H1 (cell line): ENCODE measurements around the gene TLE5. TPM values are rescaled to one million over a fixed set of nuclear protein-coding genes. Genes with fewer than 3 reads are reported as not detected.

Source experiments
- CTCF ChIA-PET: fragments of 300-600 bp; sonication (Branson Sonifier 250); formaldehyde crosslinking; loops from one replicate; lab custom pipeline; 2021; ENCODE audit not compliant: partially characterized antibody; lab: Charles Lee
- POLR2A ChIA-PET: fragments of 300-600 bp; sonication (Branson Sonifier 250); formaldehyde crosslinking; loops from one replicate; lab custom pipeline; 2021; ENCODE audit warnings: inconsistent platforms; ENCODE audit not compliant: partially characterized antibody; lab: Charles Lee
- DNase-seq, 2 experiments: peaks; one replicate each; pipeline versions ENCODE4 v3.0.0 to v3.0.0-alpha.2; 2010 to 2022; ENCODE audit warnings: low spot score in 2 of 2, low read depth in 1 of 2, mixed read lengths in 1 of 2
- FAIRE-seq: peaks from 2 replicates; lab custom pipeline; 2011; peaks lifted over from hg19 to GRCh38; lab: Jason Lieb, UNC
- H2AFZ ChIP-seq: 2 replicates; pipeline ENCODE4 v1.8.1; 2012; ENCODE audit warnings: low read length, inconsistent platforms
- H2AK5ac ChIP-seq: 2 replicates; pipeline ENCODE4 v1.6.1; 2013; ENCODE audit warnings: low read depth, low read length
- H2BK120ac ChIP-seq: replicated peaks from 2 replicates; pipeline ENCODE3; 2013; ENCODE audit warnings: low read depth, low read length, inconsistent platforms
- H2BK12ac ChIP-seq: 2 replicates; pipeline ENCODE4 v1.6.1; 2013; ENCODE audit warnings: low read depth, low read length
- H2BK15ac ChIP-seq: 2 replicates; pipeline ENCODE4 v1.6.1; 2013; ENCODE audit warnings: low read length
- H2BK20ac ChIP-seq: 2 replicates; pipeline ENCODE4 v1.6.1; 2013; ENCODE audit warnings: low read length
- H2BK5ac ChIP-seq: 2 replicates; pipeline ENCODE4 v1.6.1; 2013; ENCODE audit warnings: low read depth, low read length
- H3K14ac ChIP-seq: 2 replicates; pipeline ENCODE4 v1.6.1; 2013; ENCODE audit warnings: inconsistent platforms; ENCODE audit not compliant: insufficient read length
- H3K18ac ChIP-seq: 2 replicates; pipeline ENCODE4 v1.6.1; 2013; ENCODE audit warnings: low read length; ENCODE audit errors: extremely low read depth
- H3K23ac ChIP-seq: 2 replicates; pipeline ENCODE4 v1.6.1; 2013; ENCODE audit warnings: inconsistent platforms; ENCODE audit not compliant: insufficient read length
- H3K23me2 ChIP-seq: 2 replicates; pipeline ENCODE4 v1.6.1; 2013; ENCODE audit warnings: low read depth, low read length
- H3K27ac ChIP-seq: 2 replicates; pipeline ENCODE4 v1.6.1; 2011; ENCODE audit warnings: low read depth, low read length, inconsistent platforms
- H3K27me3 ChIP-seq, 4 experiments: replicated peaks in 1 of 4; 1 replicate in 1 of 4; 2 replicates in 3 of 4; pipeline versions ENCODE4 v1.6.1 to v1.8.1; 2011 to 2013; ENCODE audit warnings: low read length in 3 of 4, mild to moderate bottlenecking in 3 of 4, inconsistent platforms in 2 of 4, mixed read lengths in 2 of 4, moderate library complexity in 1 of 4; ENCODE audit not compliant: control insufficient read depth in 3 of 4, insufficient read depth in 3 of 4; ENCODE audit errors: extremely low read depth in 1 of 4
- H3K36me3 ChIP-seq, 4 experiments: 2 replicates each; pipeline versions ENCODE4 v1.6.1 to v1.8.1; 2011 to 2013; ENCODE audit warnings: mild to moderate bottlenecking in 4 of 4, low read length in 3 of 4, moderate library complexity in 2 of 4, control low read depth in 1 of 4, inconsistent platforms in 1 of 4; ENCODE audit not compliant: insufficient read depth in 4 of 4, control insufficient read depth in 2 of 4
- H3K4ac ChIP-seq: replicated peaks from 2 replicates; pipeline ENCODE3; 2013; ENCODE audit warnings: low read length, low read depth, mixed read lengths, inconsistent platforms; ENCODE audit not compliant: insufficient read length
- H3K4me1 ChIP-seq, 4 experiments: replicated peaks in 1 of 4; 1 replicate in 1 of 4; 2 replicates in 3 of 4; pipeline versions ENCODE4 v1.6.1 to v1.8.1; 2011 to 2013; ENCODE audit warnings: low read length in 3 of 4, inconsistent platforms in 2 of 4, mixed read lengths in 1 of 4; ENCODE audit not compliant: insufficient read depth in 4 of 4, control insufficient read depth in 3 of 4
- H3K4me2 ChIP-seq, 2 experiments: 2 replicates each; pipeline versions ENCODE4 v1.6.1 to v1.8.1; 2011 to 2013; ENCODE audit warnings: low read depth in 2 of 2, low read length in 2 of 2, control low read depth in 1 of 2, inconsistent platforms in 1 of 2, mild to moderate bottlenecking in 1 of 2; ENCODE audit not compliant: insufficient read depth in 1 of 2
- H3K4me3 ChIP-seq, 4 experiments: fragments of 200-600, 300-600 bp in 1 of 4; sonication (generic), shearing (Covaris generic), sonication (Bioruptor Twin) in 1 of 4; 2 replicates each; pipeline versions ENCODE4 v1.5.1 to v1.8.1; 2011 to 2016; ENCODE audit warnings: low read length in 4 of 4, low read depth in 3 of 4, control low read depth in 2 of 4, inconsistent platforms in 2 of 4, mild to moderate bottlenecking in 2 of 4, mixed read lengths in 1 of 4, moderate library complexity in 1 of 4; ENCODE audit not compliant: insufficient read depth in 2 of 4; ENCODE audit errors: extremely low read depth in 1 of 4
- H3K56ac ChIP-seq: replicated peaks from 2 replicates; pipeline ENCODE3; 2013; ENCODE audit warnings: low read depth, mild to moderate bottlenecking, mixed read lengths, low read length, inconsistent platforms; ENCODE audit not compliant: insufficient read length
- H3K79me1 ChIP-seq: 2 replicates; pipeline ENCODE4 v1.6.1; 2013; ENCODE audit warnings: low read depth, low read length, control low read depth
- H3K79me2 ChIP-seq, 2 experiments: 2 replicates each; pipeline versions ENCODE4 v1.6.1 to v1.8.1; 2012 to 2013; ENCODE audit warnings: low read length in 2 of 2, mild to moderate bottlenecking in 2 of 2, inconsistent platforms in 1 of 2; ENCODE audit not compliant: insufficient read depth in 2 of 2, control insufficient read depth in 1 of 2
- H3K9ac ChIP-seq, 4 experiments: replicated peaks in 1 of 4; 1 replicate in 1 of 4; 2 replicates in 3 of 4; pipeline versions ENCODE4 v1.6.1 to v1.8.1; 2011 to 2013; ENCODE audit warnings: low read depth in 3 of 4, low read length in 3 of 4, control low read depth in 2 of 4, mild to moderate bottlenecking in 2 of 4, moderate library complexity in 2 of 4, inconsistent platforms in 1 of 4; ENCODE audit errors: extremely low read depth in 1 of 4
- H3K9me3 ChIP-seq, 2 experiments: 2 replicates each; pipeline versions ENCODE4 v1.6.1 to v1.8.1; 2012 to 2013; ENCODE audit warnings: mild to moderate bottlenecking in 2 of 2, moderate library complexity in 2 of 2, control low read depth in 1 of 2, inconsistent platforms in 1 of 2, low read depth in 1 of 2, low read length in 1 of 2, mixed read lengths in 1 of 2; ENCODE audit not compliant: insufficient read depth in 2 of 2
- H4K20me1 ChIP-seq, 2 experiments: replicated peaks in 1 of 2; 2 replicates each; pipeline versions ENCODE3 to v1.8.1; 2011 to 2013; ENCODE audit warnings: inconsistent platforms in 2 of 2, low read length in 2 of 2, mild to moderate bottlenecking in 1 of 2; ENCODE audit not compliant: insufficient read depth in 2 of 2, control insufficient read depth in 1 of 2
- H4K5ac ChIP-seq: 2 replicates; pipeline ENCODE4 v1.6.1; 2013; ENCODE audit warnings: low read length, low read depth, mixed read lengths, inconsistent platforms; ENCODE audit not compliant: insufficient read length
- H4K8ac ChIP-seq: 2 replicates; pipeline ENCODE4 v1.8.0; 2013; ENCODE audit warnings: mild to moderate bottlenecking, moderate library complexity, low read length, inconsistent platforms; ENCODE audit not compliant: insufficient read depth; ENCODE audit errors: extremely low read depth
- H4K91ac ChIP-seq: replicated peaks from 2 replicates; pipeline ENCODE3; 2013; ENCODE audit warnings: low read length, mixed read lengths, inconsistent platforms; ENCODE audit not compliant: insufficient read length
- CREB1 ChIP-seq: IDR thresholded peaks from 2 replicates; pipeline ENCODE4 v1.6.1; 2012; ENCODE audit warnings: inconsistent platforms
- EZH2 ChIP-seq: fragments of 200-600 bp; sonication (generic); IDR thresholded peaks from 2 replicates; pipeline ENCODE4 v1.7.1; 2012; ENCODE audit warnings: low read depth, mild to moderate bottlenecking, moderate library complexity, low read length, inconsistent platforms; ENCODE audit not compliant: severe bottlenecking
- PHF8 ChIP-seq: fragments of 200-600 bp; sonication (generic); conservative IDR thresholded peaks from 2 replicates; pipeline ENCODE4 v1.7.1; 2012; ENCODE audit warnings: low read depth, mild to moderate bottlenecking, inconsistent platforms, low read length, moderate library complexity
- SP2 ChIP-seq: IDR thresholded peaks from 2 replicates; pipeline ENCODE4 v1.6.1; 2012; ENCODE audit warnings: mild to moderate bottlenecking, low read length, inconsistent platforms
- TCF12 ChIP-seq: IDR thresholded peaks from 2 replicates; pipeline ENCODE4 v1.6.1; 2011; ENCODE audit warnings: low read depth, mild to moderate bottlenecking, low read length
- WGBS, 2 experiments: shearing (Covaris generic) in 1 of 2; methylation state at CpG; one replicate each; pipeline versions ENCODE4 v1.1.6 to v1.1.7; 2013 to 2015; ENCODE audit warnings: low lambda C conversion rate in 2 of 2, mixed read lengths in 2 of 2, inconsistent platforms in 1 of 2, low coverage in 1 of 2, missing lambda C conversion rate in 1 of 2; ENCODE audit not compliant: insufficient replicate concordance in 2 of 2, insufficient coverage in 1 of 2, insufficient read length in 1 of 2; ENCODE audit errors: extremely low coverage in 1 of 2, missing lambda C conversion rate in 1 of 2; 5-methylcytosine and 5-hydroxymethylcytosine counted together
- polyA plus RNA-seq, 7 experiments: library from polyadenylated mRNA; depleted of rRNA in 3 of 7; stranded (reverse) in 5 of 7; unstranded in 2 of 7; fragments of >200 nt in 5 of 7; fragments of 200-250 nt in 2 of 7; gene quantifications; 1 replicate in 5 of 7; 2 replicates in 1 of 7; 4 replicates in 1 of 7; pipeline versions ENCODE4 v1.2.1 to v1.2.3, GENCODE V29; 2011 to 2013; ENCODE audit warnings: missing spikeins in 2 of 7, mixed read lengths in 2 of 7
- total RNA-seq: library from RNA; stranded (reverse); fragmentation: NEBNext Ultra II Directional; extraction: Animal tissue kit (Norgen Biotek cat#: 25700); gene quantifications from 2 replicates; pipeline ENCODE4 v1.2.1, GENCODE V29; 2021

The TLE5 gene
- total and polyA plus RNA-seq, 2 of the 8 experiments (the other 6 are each of a cell fraction or from before 2014, with no cell fraction given): 187 to 285 TPM

DNA sequence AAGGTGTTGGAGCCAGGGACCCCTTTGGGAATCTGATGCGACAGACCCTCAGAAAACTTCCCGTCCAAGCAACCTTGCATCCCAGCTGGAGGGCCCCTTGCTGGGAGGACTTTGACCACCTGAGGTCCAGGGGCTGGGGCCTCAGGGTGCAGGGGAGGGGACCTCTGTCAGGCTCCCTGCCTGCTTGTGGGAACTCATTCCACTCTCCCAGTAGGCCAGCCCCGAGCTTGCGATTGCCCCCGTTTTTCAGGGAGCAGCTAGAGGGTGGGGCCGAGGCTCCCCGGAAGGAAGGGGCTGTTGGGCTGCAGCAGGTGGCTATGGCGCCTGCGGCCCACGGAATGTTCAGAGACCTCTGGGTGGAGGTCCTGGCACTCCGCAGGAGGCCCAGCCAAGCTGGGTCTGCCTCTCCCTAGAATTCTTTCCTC is 34.6 kb upstream of the TLE5 start:
- Histone ChIP-seq H3K4me2 (no peak overlapping the region; a peak in 1 of 4 replicates), H2BK15ac (no peak overlapping the region), H3K4me1 (peaks cover 3 to 18% (median 15%) of the 10 kb centered on the region in 4 experiments; a peak in 6 of 7 replicates), H2AFZ (no peak overlapping the region), H4K8ac (peak overlapping the region; percentile 63), H3K79me2 (peaks cover 2 to 68% of the 10 kb centered on the region in 2 experiments; a peak in 3 of 4 replicates), H3K36me3 (no peaks in the 10 kb centered on the region), H3K14ac (no peak overlapping the region), H3K23me2 (peaks cover 13% of the 10 kb centered on the region; the same call in 1 of the 2 replicates), H2BK5ac (no peak overlapping the region), H3K4me3 (no peak overlapping the region), H3K23ac (no peak overlapping the region), H3K56ac (no peak overlapping the region), H3K79me1 (peaks cover 5% of the 10 kb centered on the region), H3K27me3 (no peaks in the 10 kb centered on the region), H4K5ac (no peak overlapping the region), H2AK5ac (no peak overlapping the region), H4K20me1 (peaks cover 12 to 37% of the 10 kb centered on the region in 2 experiments), H2BK20ac (no peak overlapping the region), H3K9ac (no peak overlapping the region), H2BK120ac (no peak overlapping the region), H3K18ac (no peak overlapping the region), H3K27ac (no peak overlapping the region), H4K91ac (no peak overlapping the region), H2BK12ac (no peak overlapping the region), H3K4ac (peak overlapping the region; percentile 66), H3K9me3 (no peaks in the 10 kb centered on the region)
- no peak for FAIRE-seq
- ChIA-PET CTCF (interaction anchor here (0.6 to 20.0 kb wide), 8 partner anchors 11 to 134 kb away, joined by 3 to 339 read pairs (median 5); no protein-coding TSS in a partner anchor), POLR2A (interaction anchor here (1.5 to 1.8 kb wide), 2 partner anchors 18 to 53 kb away, joined by 4 to 6 read pairs; no protein-coding TSS in a partner anchor)
- DNase-seq: no peak
- WGBS, 2 experiments: 86% methylated on average over 9 of the region's 11 CpGs; no CpG with 5 or more reads in 1 of the 2 experiments
- TF ChIP-seq SP2 (no peak), CREB1 (no peak), TCF12 (no peak), EZH2 (no peak), PHF8 (no peak)
